ENCODE data around the gene DNM1.

Gene DNM1

GRCh38 chr9:128203024-128203706, at the start of gene DNM1:
Gene DNM1 (plus strand): TSS chr9:128203379. CDS start chr9:128203471, 92 bp downstream.
- Histone ChIP-seq H3K9ac (ENCODE audit: low read depth, low read length) (peak within 1 kb of the TSS; percentile 63), H3K9me3 (ENCODE audit: control insufficient read depth, insufficient read depth, low read length) (no peaks in the 10 kb centered on the region), H3K4me1 (ENCODE audit: control insufficient read depth, insufficient read depth, low read length) (peaks cover 15% of the 10 kb centered on the region), H3K27me3 (ENCODE audit: control insufficient read depth, insufficient read depth, low read length) (no peaks in the 10 kb centered on the region), H3K36me3 (ENCODE audit: control insufficient read depth, insufficient read depth, low read length) (no peaks in the 10 kb centered on the region), H3K27ac (ENCODE audit: low read depth, low read length) (peak within 1 kb of the TSS; percentile 82), H3K4me3 (ENCODE audit: low read depth, low read length) (peak within 1 kb of the TSS; percentile 94)

GRCh38 chr9:128153947-128154695, 49.1 kb upstream of the DNM1 start:
- no peaks in the 10 kb centered on the region for H3K27me3 ChIP-seq (ENCODE audit: control insufficient read depth, insufficient read depth, low read length)
- H3K27ac ChIP-seq (ENCODE audit: low read depth, low read length), result no peak overlapping the region
- H3K4me1 ChIP-seq (ENCODE audit: control insufficient read depth, insufficient read depth, low read length), result peaks cover 7% of the 10 kb centered on the region; the same call in 1 of the 2 replicates
- H3K4me3 ChIP-seq (ENCODE audit: low read depth, low read length), result no peak overlapping the region
- H3K9me3 ChIP-seq (ENCODE audit: control insufficient read depth, insufficient read depth, low read length), result no peaks in the 10 kb centered on the region
- H3K36me3 ChIP-seq (ENCODE audit: control insufficient read depth, insufficient read depth, low read length), result no peaks in the 10 kb centered on the region
- no peak overlapping the region for H3K9ac ChIP-seq (ENCODE audit: low read depth, low read length)

GRCh38 chr9:128155736-128156500, 47.3 kb upstream of the DNM1 start:
- Histone ChIP-seq H3K27ac (ENCODE audit: low read depth, low read length) (no peak overlapping the region), H3K36me3 (ENCODE audit: control insufficient read depth, insufficient read depth, low read length) (no peaks in the 10 kb centered on the region), H3K4me1 (ENCODE audit: control insufficient read depth, insufficient read depth, low read length) (peaks cover 9% of the 10 kb centered on the region)

GRCh38 chr9:128159522-128159783, 43.7 kb upstream of the DNM1 start:
- Histone ChIP-seq H3K9me3 (ENCODE audit: control insufficient read depth, insufficient read depth, low read length) (no peaks in the 10 kb centered on the region), H3K9ac (ENCODE audit: low read depth, low read length) (peak overlapping the region; percentile 90), H3K36me3 (ENCODE audit: control insufficient read depth, insufficient read depth, low read length) (peaks cover 26% of the 10 kb centered on the region), H3K27ac (ENCODE audit: low read depth, low read length) (peak overlapping the region; percentile 84), H3K4me1 (ENCODE audit: control insufficient read depth, insufficient read depth, low read length) (peaks cover 12% of the 10 kb centered on the region), H3K4me3 (ENCODE audit: low read depth, low read length) (peak overlapping the region; percentile 70), H3K27me3 (ENCODE audit: control insufficient read depth, insufficient read depth, low read length) (no peaks in the 10 kb centered on the region)

More at GRCh38 chr9:128155736-128156500, 47.3 kb upstream of the DNM1 start:
- H3K9ac ChIP-seq (ENCODE audit: low read depth, low read length), result no peak overlapping the region
- H3K4me3 ChIP-seq (ENCODE audit: low read depth, low read length), result no peak overlapping the region
- H3K9me3 ChIP-seq (ENCODE audit: control insufficient read depth, insufficient read depth, low read length), result no peaks in the 10 kb centered on the region
- no peaks in the 10 kb centered on the region for H3K27me3 ChIP-seq (ENCODE audit: control insufficient read depth, insufficient read depth, low read length)

- Histone ChIP-seq H3K4me3 (ENCODE audit: low read depth, low read length) (peak within 1 kb of the TSS; percentile 94), H3K36me3 (ENCODE audit: control insufficient read depth, insufficient read depth, low read length) (peaks cover 30% of the 10 kb centered on the region), H3K4me1 (ENCODE audit: control insufficient read depth, insufficient read depth, low read length) (peaks cover 12% of the 10 kb centered on the region), H3K27me3 (ENCODE audit: control insufficient read depth, insufficient read depth, low read length) (no peaks in the 10 kb centered on the region), H3K9me3 (ENCODE audit: control insufficient read depth, insufficient read depth, low read length) (no peaks in the 10 kb centered on the region), H3K9ac (ENCODE audit: low read depth, low read length) (peak within 1 kb of the TSS; percentile 90), H3K27ac (ENCODE audit: low read depth, low read length) (peak within 1 kb of the TSS; percentile 84)
Observed at GRCh38 chr9:128159784-128160602, 43.2 kb upstream of the DNM1 start, which contains the start of gene BBLN. Gene BBLN (plus strand): TSS chr9:128160265. CDS start chr9:128160408, 143 bp downstream.

GRCh38 chr9:128160603-128160987, 42.6 kb upstream of the DNM1 start:
- Histone ChIP-seq H3K27me3 (ENCODE audit: control insufficient read depth, insufficient read depth, low read length) (no peaks in the 10 kb centered on the region), H3K36me3 (ENCODE audit: control insufficient read depth, insufficient read depth, low read length) (peaks cover 30% of the 10 kb centered on the region), H3K4me3 (ENCODE audit: low read depth, low read length) (peak overlapping the region; percentile 94), H3K9me3 (ENCODE audit: control insufficient read depth, insufficient read depth, low read length) (no peaks in the 10 kb centered on the region), H3K9ac (ENCODE audit: low read depth, low read length) (peak overlapping the region; percentile 89), H3K4me1 (ENCODE audit: control insufficient read depth, insufficient read depth, low read length) (peaks cover 12% of the 10 kb centered on the region), H3K27ac (ENCODE audit: low read depth, low read length) (peak overlapping the region; percentile 70)

GRCh38 chr9:128161215-128161902, 41.8 kb upstream of the DNM1 start:
- Histone ChIP-seq H3K36me3 (ENCODE audit: control insufficient read depth, insufficient read depth, low read length) (peaks cover 36% of the 10 kb centered on the region), H3K4me3 (ENCODE audit: low read depth, low read length) (peak overlapping the region; percentile 94), H3K4me1 (ENCODE audit: control insufficient read depth, insufficient read depth, low read length) (peaks cover 12% of the 10 kb centered on the region), H3K27ac (ENCODE audit: low read depth, low read length) (no peak overlapping the region), H3K27me3 (ENCODE audit: control insufficient read depth, insufficient read depth, low read length) (no peaks in the 10 kb centered on the region), H3K9ac (ENCODE audit: low read depth, low read length) (no peak overlapping the region), H3K9me3 (ENCODE audit: control insufficient read depth, insufficient read depth, low read length) (no peaks in the 10 kb centered on the region)

- H3K27ac ChIP-seq (ENCODE audit: low read depth, low read length), result no peak overlapping the region
- H3K9ac ChIP-seq (ENCODE audit: low read depth, low read length), result no peak overlapping the region
- H3K27me3 ChIP-seq (ENCODE audit: control insufficient read depth, insufficient read depth, low read length), result no peaks in the 10 kb centered on the region
- peaks cover 12% of the 10 kb centered on the region for H3K4me1 ChIP-seq (ENCODE audit: control insufficient read depth, insufficient read depth, low read length)
- H3K4me3 ChIP-seq (ENCODE audit: low read depth, low read length), result no peak overlapping the region
- H3K9me3 ChIP-seq (ENCODE audit: control insufficient read depth, insufficient read depth, low read length), result no peaks in the 10 kb centered on the region
- peaks cover 47% of the 10 kb centered on the region for H3K36me3 ChIP-seq (ENCODE audit: control insufficient read depth, insufficient read depth, low read length)
Observed at GRCh38 chr9:128162215-128163026, 40.8 kb upstream of the DNM1 start.

GRCh38 chr9:128163027-128163515, 40.1 kb upstream of the DNM1 start:
- H3K27ac ChIP-seq (ENCODE audit: low read depth, low read length), result no peak overlapping the region

More at GRCh38 chr9:128163027-128163515, 40.1 kb upstream of the DNM1 start:
- no peaks in the 10 kb centered on the region for H3K27me3 ChIP-seq (ENCODE audit: control insufficient read depth, insufficient read depth, low read length)
- peaks cover 12% of the 10 kb centered on the region for H3K4me1 ChIP-seq (ENCODE audit: control insufficient read depth, insufficient read depth, low read length)
- no peak overlapping the region for H3K4me3 ChIP-seq (ENCODE audit: low read depth, low read length)
- peaks cover 53% of the 10 kb centered on the region for H3K36me3 ChIP-seq (ENCODE audit: control insufficient read depth, insufficient read depth, low read length)
- H3K9me3 ChIP-seq (ENCODE audit: control insufficient read depth, insufficient read depth, low read length), result no peaks in the 10 kb centered on the region
- no peak overlapping the region for H3K9ac ChIP-seq (ENCODE audit: low read depth, low read length)

All from HUES48 (cell line).